DMS53 treated with DMSO at 0.1 percent for 48 hours (cell line): Measurements from ENCODE around the gene PPM1M.

ENCODE experiments used
- DNase-seq: peaks from one replicate; lab custom pipeline; 2025; ENCODE audit not compliant: unreplicated experiment; lab: John Stamatoyannopoulos, UW

Gene PPM1M

DNA sequence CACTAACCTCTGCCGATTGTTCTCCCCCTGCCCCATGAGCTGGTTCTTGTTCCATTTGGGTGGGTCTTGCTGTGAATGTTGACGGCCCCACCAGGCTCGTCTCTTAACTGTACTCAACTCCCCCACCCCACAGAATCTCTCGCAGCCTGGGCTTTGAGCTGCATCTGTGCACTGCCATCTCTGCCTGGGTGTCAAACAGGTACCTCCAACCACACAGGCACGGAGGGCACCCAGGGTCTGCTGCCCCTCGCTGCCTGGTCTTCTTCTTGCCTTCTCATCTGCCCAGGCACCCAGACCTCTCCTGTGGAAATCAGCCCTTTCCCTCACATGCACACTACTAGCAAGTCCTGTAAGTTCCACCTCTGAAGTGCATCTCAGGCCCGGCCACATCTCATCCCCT is 30.2 kb upstream of the PPM1M start:
- no peak for DNase-seq

DNA sequence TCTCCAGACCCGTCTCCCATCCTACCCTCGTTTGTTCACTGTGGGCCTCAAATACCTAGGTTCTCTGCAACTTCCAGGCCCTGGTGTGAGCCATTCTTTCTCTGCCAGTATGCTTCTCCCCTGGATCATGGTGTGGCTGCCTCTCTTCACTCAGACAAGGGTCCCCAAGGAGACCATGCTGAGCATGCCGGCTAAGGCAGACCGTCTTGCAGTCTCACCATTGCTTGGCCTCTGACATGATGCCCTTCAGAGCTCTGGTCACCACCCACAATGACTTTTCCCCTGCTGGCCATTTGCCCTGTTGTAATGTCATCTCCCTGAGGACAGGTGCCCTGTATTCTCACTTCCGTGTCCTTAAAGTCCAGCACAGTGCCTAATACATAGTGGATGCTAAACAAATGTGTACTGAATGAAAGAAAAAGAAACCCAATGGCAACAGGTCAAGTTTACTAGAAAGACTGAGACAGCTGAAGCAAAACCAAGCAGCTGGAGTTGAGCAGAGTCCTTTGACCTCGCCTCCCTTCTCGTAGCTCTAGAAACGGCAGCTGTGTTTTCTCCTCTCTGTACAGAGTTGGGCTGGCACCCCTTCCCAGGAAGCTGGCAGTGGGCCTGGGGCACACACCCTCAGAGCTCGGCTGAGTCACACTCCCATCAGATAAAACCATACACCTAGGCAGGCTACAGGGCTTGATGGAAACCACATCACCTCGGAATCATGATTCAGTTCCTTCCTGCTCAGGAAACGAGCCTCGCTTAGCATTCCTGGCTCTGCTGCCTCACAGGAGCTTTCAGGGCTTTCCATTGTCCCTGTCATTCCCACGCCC is 28.8 kb upstream of the PPM1M start:
- DNase-seq, result peak; percentile 33

GRCh38 chr3:52217409-52217805 is 28.2 kb upstream of the PPM1M start:
- no peak for DNase-seq

DNA sequence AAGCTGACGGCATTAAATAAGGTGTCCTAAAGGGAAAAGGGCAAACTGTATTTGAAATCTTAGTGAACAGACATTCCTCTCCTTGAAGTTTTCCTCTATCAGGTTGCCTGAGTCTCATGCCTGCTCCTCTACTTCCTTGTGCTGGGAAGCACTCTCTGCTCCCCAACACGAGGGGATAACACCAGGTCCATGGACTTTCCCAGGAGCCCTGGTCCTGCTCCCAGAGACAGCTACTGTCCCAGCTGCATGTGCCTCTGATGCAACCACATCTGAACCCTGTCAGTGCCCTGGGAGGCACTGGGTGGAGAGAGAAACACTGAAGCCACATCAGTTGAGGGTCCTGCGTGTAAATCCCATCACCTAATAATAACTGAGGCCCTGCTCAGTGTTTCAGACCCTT is 27.5 kb upstream of the PPM1M start:
- no peak for DNase-seq

- DNase-seq, result no peak
Measured at GRCh38 chr3:52218454-52218853, 27.1 kb upstream of the PPM1M start.

- DNase-seq, result no peak
Measured at GRCh38 chr3:52218937-52219650, 26.5 kb upstream of the PPM1M start.

GRCh38 chr3:52220380-52221026 is 25.1 kb upstream of the PPM1M start:
- peak; percentile 20 for DNase-seq

DNA sequence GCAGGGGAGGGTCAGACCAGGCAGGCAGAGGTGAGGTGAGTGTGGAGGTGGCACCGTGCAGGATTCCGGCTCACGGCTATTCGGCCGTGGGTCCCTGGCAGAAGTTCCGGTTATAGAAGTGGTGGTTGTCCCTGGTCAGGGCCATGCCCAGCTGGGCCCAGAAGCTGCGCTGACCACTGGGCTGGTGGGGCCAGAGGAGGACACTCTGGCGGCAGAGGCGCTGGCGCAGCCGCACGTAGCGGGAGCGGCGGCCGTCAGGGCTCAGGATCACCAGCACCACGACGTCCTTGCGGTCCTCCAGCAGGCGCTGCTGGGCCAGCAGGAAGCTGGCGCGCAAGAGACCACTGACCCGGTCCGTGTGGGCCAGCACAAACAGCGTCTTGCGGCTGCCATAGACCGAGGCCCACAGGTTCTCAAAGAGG is 24.4 kb upstream of the PPM1M start:
- DNase-seq, result no peak

- DNase-seq, result no peak
Measured at GRCh38 chr3:52221563-52222318, 23.8 kb upstream of the PPM1M start.

- DNase-seq, result no peak
Measured at GRCh38 chr3:52222319-52223221, 23.0 kb upstream of the PPM1M start.

DNA sequence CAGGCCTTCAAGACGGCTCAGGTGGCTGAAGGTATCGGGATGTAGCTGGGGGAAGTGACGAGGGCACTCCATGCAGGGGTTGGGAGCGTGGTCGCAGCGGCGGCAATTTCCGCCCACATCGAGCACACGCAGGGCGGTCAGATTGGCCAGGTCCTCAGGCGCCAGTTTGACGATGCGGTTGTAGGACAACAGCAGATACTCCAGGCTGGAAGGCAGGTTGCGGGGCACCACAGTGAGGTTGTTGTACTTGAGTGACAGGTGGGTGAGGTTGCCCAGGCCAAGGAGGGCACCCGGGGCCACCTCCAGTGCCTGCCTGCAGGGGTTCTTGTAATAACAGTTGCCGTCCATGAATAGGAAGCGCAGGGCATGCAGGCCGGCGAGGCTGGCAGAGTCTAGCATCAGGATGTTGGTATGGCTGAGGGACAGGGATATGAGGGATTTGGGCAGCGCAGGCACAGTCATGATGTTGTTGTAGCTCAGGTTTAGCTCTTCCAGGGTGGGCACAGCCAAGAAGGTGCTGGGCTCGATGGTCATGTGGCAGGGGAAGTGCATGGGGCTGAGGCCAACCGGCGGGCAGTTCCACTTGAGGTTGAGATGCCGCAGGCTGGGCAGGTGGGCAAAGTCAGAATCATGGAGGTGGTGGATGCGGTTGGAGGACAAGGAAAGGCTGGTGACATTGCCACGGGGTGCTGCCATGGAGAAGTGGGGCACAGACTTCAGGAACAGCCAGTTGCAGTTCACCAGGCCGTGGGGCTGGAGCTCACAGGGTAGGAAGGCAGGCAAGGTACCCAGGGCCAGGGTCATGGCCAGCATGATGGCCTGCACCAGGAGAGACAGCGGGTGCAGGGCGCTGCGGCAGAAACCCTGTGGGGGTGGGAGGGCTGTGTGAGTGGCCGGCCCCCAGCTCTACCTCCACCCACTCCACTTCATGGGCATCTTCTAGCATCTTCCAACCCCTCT is 21.8 kb upstream of the PPM1M start:
- no peak for DNase-seq

GRCh38 chr3:52225452-52226228 is 19.9 kb upstream of the PPM1M start, which contains the start of gene TLR9:
Gene TLR9, minus strand, starts transcription at chr3:52225645. Its CDS starts 116 bp downstream, at chr3:52225529.
- DNase-seq, result no peak

- DNase-seq, result no peak
Measured at GRCh38 chr3:52226229-52226817, 19.2 kb upstream of the PPM1M start.

DNA sequence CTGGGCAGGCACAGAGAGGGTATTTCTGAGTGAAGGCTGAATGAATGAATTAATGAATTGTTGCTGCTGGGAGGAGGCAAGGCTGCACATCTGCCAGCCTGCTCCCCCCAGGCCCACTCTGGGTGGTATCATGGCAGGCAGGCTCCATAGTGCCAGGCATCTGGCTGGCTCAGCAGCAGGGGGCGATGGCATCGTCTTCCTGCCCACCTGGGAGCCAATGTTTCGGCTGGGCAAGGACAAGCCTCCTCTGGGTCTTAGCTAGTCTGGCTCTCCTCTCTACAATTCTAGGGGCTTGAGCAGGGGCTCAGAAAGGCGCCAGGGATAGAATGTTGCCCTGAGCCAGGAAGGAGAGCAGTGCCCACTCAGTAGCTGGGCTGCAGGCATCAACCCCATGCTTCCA is 18.4 kb upstream of the PPM1M start:
- DNase-seq, result no peak

- no peak for DNase-seq
Measured at GRCh38 chr3:52227766-52228165, 17.8 kb upstream of the PPM1M start.

GRCh38 chr3:52228266-52228665 is 17.3 kb upstream of the PPM1M start:
- DNase-seq, result no peak

DNA sequence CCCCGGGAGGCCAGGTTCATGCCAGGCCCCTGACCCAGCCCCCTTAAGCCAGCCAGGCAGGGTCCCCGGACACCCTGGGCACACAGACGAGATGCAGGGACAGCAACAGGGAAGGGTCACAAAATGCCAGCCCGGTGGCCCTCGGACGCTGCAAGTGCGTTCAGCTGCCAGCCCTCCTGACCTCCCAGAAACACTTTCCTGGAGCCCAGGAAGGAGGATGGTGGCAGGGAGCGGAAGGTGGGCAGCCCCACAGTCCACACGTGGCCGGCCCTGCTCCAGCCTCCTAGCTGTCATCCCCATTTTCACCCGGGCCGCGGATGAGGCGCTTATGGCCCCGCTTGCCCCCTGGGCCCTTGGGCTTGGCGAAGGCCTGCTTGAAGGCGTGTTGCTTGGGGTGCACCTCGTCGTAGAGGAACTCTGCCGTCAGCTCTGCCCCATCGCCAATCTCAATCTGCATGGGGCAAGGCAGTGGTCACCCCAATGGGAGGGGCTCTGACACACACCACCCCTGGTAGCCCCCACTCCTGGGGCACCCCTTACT is 16.7 kb upstream of the PPM1M start:
- no peak for DNase-seq

DNA sequence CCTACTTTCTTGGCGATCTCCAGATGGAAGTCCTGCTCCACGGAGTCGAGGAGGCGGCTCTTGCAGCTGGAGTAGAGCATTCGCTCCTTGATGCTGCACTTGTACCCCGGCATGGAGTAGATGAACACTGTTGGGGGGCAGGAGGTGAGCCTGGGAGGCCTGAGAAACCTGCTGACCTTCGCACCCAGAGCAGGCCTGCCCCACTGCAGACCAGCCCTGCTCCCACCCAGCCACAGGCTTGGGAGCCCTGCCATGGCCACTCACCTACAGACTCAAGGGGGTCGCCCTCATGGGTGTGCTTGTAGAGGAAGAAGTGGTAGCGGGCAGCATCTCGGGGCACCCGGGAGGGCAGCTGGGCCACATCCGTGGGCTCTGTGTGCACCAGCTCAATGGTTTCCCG is 15.9 kb upstream of the PPM1M start:
- no peak for DNase-seq
